RPMI8226 (cell line): ENCODE results near the gene DENND6B.
"Not testable (repeated sequence)": the region's sequence is repeated elsewhere in the genome, so short reads cannot be mapped to it uniquely, and the experiment has no call there.

Experiments
- DNase-seq: peaks from one replicate; pipeline ENCODE4 v3.0.0-alpha.2; 2015

Gene DENND6B

GRCh38 chr22:50326956-50327710, at the start of gene DENND6B:
Gene DENND6B, minus strand, starts transcription at chr22:50327012. Its CDS starts 24 bp downstream, at chr22:50326988.
- DNase-seq: peak; percentile 90

- no peak for DNase-seq
Observed at GRCh38 chr22:50376085-50376651, 49.4 kb upstream of the DENND6B start.

- DNase-seq: no peak
Observed at GRCh38 chr22:50371101-50371648, 44.4 kb upstream of the DENND6B start.

GRCh38 chr22:50367778-50368500, 41.1 kb upstream of the DENND6B start:
- DNase-seq: no peak

- DNase-seq: not testable (repeated sequence)
Observed at GRCh38 chr22:50363803-50364194, 37.0 kb upstream of the DENND6B start.

- no peak for DNase-seq
Observed at GRCh38 chr22:50363166-50363802, 36.5 kb upstream of the DENND6B start.

GRCh38 chr22:50361688-50362087, 34.9 kb upstream of the DENND6B start:
- DNase-seq: no peak

- no peak for DNase-seq
Observed at GRCh38 chr22:50361222-50361621, 34.4 kb upstream of the DENND6B start.

- no peak for DNase-seq
Observed at GRCh38 chr22:50360578-50360977, 33.8 kb upstream of the DENND6B start.

GRCh38 chr22:50357756-50358155, 30.9 kb upstream of the DENND6B start:
- no peak for DNase-seq

GRCh38 chr22:50357222-50357621, 30.4 kb upstream of the DENND6B start:
- no peak for DNase-seq

GRCh38 chr22:50356186-50356585, 29.4 kb upstream of the DENND6B start:
- DNase-seq: no peak

GRCh38 chr22:50348058-50348457, 21.2 kb upstream of the DENND6B start:
- DNase-seq: no peak

GRCh38 chr22:50347157-50347556, 20.3 kb upstream of the DENND6B start:
- DNase-seq: no peak

GRCh38 chr22:50346470-50346869, 19.7 kb upstream of the DENND6B start:
- no peak for DNase-seq

- no peak for DNase-seq
Observed at GRCh38 chr22:50343541-50343935, 16.7 kb upstream of the DENND6B start.

GRCh38 chr22:50342651-50343540, 16.1 kb upstream of the DENND6B start, which contains the start of gene PPP6R2:
Gene PPP6R2, plus strand, starts transcription at chr22:50343327. Its CDS starts 50,582 bp downstream, at chr22:50393909.
- DNase-seq: peak; percentile 88

- DNase-seq: peak; percentile 92
Observed at GRCh38 chr22:50341977-50342650, 15.3 kb upstream of the DENND6B start.

GRCh38 chr22:50339945-50340879, 13.4 kb upstream of the DENND6B start:
- DNase-seq: peak; percentile 29

- DNase-seq: no peak
Observed at GRCh38 chr22:50338860-50339462, 12.1 kb upstream of the DENND6B start.
